NCI-H2227 treated with DMSO at 0.1 percent for 48 hours (cell line): ENCODE results near the gene ANKDD1B.

Source experiments
- DNase-seq: peaks from one replicate; lab custom pipeline; 2025; lab: John Stamatoyannopoulos, UW

ANKDD1B gene

DNA sequence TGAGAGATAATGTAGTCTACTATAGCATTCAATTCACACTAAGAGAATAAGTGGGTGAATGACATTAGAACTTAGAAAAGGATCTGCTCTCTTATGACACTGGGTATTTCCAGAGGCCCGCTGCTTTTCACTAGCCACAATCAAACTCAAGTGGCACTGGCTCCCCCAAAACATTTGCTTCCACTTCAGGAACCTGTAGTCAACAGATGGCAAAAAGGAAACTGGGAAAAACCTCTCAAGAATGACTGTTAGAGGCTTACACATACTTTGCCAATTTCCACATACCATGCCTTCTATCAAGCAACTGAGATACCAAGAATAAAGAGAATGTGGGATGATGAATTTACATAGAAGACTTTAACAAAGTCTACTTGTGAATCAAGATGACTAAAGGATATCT lies 94.8 kb downstream of the ANKDD1B start:
- no peak for DNase-seq

DNA sequence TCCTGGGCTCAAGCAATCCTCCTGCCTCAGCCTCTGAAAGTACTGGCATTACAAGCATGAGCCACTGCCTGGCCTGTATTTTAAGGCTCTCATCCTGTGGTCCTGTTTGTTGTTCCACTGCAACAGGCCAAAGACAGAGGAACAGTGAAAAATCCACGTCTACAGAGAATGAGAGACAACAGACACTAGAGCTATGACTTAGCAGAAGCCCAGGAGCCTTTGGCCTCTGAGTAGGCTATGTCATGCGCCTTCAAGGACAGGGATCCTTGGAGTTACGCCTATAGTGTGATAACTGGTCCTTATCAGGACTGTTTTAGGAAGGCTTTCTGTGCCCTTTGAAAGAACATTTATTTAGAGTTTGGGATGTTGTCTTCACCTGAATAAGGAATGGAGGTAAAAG lies 95.5 kb downstream of the ANKDD1B start:
- no peak for DNase-seq

DNA sequence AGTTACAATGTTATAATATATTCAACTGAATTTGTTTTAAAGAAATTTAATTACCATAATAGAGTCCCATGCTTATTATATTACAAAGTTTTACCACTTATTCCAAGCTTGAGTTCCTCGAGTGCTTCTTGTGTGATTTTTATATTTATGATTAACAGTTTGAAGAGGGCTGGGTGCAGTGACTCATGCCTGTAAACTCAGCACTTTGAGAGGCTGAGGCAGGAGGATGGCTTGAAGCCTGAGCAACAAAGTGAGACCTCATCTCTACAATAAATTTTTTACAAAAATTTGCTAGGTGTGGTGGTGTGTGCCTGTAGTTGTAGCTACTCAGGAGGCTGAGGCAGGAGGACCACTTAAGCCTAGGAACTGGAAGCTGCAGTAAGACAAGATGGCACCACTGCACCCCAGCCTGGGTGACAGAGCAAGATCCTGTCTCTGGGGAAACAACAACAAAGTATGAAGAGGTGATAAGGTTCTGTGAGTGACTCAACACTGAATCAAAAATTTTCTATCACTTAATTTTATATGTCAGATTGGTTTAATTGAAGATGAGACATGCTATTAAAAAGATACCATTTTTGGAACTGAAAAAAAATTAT lies 96.8 kb downstream of the ANKDD1B start:
- DNase-seq, result no peak

DNA sequence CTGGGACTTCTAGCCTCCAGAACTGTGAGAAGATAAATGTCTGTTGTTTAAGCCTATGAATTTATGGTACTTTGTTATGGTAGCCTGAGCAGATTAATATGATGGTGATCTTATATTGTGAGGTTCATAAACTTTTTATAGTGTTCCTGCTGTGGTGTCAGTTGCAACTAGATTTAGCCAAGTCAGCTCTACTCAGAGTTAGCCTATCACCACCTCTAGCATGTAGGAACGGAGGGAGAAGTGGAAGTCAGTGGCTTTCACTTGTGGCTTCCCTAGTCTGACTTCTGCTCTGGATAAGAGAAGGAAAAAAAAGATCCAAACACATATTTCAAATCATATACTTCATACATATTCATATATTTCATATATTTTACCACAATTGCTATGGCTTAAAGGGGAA lies 99.4 kb downstream of the ANKDD1B start:
- no peak for DNase-seq

DNA sequence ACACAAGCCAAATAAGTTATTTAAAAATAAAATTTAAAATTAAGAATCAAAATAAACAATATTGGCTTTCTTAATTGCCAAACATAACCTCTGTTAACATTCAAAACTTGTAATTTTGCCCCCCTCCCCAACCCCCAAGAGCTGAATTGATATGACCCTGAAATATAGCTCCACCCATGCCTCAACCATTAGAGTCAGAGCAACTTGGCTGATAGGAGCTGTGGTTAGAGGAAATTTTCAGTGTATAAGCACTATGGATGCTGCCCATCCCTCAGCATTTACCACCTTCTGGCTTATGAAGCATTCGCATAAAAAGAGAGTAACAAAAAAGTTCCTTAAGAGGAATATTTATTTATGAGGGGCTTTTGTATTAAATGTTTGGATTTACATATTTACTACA lies 99.9 kb downstream of the ANKDD1B start:
- no peak for DNase-seq

DNA sequence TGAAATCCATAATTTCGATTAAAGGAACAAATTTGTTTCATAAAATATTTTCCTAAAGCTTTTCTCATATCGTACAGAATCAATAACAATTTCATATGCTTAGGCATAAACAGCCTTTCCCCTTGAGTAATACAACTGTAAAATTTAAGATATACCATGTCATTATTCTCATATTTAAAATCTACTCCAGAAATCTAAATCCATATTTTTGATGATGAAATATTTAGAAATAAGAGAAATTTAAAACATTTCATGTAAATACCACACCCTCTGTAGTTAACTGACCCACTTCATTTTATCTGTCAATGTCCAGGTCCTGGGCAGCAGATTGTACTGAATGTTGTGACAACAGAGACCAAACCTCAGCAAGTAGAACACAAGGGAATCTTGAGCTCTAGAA lies 100.8 kb downstream of the ANKDD1B start:
- DNase-seq, result no peak

DNA sequence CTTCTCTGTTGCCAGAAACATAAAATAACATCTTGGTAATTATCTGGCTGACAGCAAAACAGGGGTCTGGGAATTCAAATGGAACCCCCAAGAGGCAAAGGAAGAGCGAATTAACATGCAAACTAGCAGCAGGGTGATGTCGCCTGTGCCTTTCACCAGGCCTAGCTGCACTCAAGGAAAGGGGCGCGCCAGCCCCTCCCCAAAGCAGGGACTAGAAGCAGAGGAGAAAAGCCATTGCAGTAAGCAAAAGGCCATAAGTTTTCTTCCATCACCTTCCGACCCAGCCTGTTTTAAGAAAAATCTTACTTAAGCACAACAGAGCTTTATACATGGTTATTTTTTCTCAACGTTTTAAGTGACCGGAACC lies 105.4 kb downstream of the ANKDD1B start:
- DNase-seq, result no peak

DNA sequence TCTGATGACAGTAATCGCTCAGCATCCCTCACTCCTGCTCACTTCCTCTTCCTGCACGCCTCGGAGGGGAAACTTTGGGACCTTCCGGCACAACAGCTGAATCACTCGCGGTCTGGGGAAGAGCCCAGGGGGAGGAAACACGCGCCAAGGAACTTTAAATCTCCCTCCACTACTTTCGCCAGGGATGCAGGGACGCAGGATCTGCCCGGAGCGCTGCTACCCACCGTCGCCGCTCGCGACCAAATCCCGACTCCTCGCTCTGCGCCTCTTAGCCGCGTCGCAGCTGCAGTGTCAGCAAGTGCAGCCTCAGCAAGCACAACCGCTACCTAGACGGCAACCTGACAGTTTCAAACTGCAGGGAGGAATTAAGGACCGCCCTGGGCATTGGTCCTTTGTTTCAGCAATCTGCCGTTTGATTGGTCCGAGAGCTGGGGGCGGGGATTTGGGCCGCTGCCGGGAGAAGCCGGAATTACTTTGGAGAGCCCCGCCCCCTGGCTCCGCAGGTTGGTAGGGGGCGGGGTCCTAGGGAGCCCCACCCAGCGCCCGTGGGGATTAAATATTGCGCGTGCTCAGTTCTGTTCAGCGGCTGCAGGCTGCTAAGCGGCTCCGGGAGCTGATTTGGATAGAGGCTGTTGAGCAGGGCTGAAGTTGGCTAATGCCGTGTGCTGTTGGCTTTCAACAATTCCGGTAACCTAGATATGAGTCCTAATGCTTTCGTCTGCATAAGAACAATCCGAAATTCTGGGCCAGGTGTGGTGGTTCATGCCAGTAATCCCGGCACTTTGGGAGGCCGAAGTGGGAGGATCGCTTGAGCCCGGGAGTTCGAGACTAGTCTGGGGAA lies 106.0 kb downstream of the ANKDD1B start, which contains the start of gene POC5:
TSS of gene POC5 (minus strand) at position 356 of the 841 bp plus-strand sequence. CDS start 4,500 bp downstream, outside the sequence.
- DNase-seq, result peak; percentile 95

DNA sequence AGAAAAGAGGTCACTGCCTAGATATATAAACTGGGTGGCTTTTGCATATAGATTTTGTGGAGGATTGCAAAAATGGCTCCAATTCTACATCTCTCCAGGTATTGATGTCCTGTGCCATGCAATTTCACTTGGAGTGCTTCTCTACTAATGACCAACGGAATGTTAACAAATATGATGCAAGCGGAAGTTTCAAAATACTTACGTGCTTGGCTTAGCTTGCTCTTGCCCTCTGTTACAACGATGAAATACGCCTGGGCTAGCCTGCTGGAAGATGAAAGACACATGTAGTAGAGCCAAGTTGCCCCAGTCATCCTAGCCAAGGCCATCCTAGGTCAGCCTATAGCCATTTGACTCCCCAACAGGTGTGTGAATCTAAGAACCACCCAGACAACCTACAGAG lies 109.6 kb downstream of the ANKDD1B start:
- DNase-seq, result no peak
